Stimulated activated effector memory CD8-positive, alpha-beta T cell treated with anti-CD3 and anti-CD28 coated beads, Interleukin-12 subunit alpha, Interleukin-12 subunit beta, amount 100 ng/mL, for 72 hours (primary cell): Measurements from ENCODE around the gene ARPIN.

Source experiments
- ATAC-seq: fragments of 150-1000 bp; cut with Tn5 transposase; 2 replicates; pipeline ENCODE4 v1.10.0; 2021
- DNase-seq, 2 donors: peaks; one replicate each; pipeline ENCODE4 v3.0.0; 2021 to 2022; ENCODE audit warnings: low spot score in 2 of 2
- H3K27ac Mint-ChIP-seq: one replicate; pipeline ENCODE4 v1.8.0; 2022; ENCODE audit warnings: mild to moderate bottlenecking, mixed read lengths
- H3K36me3 Mint-ChIP-seq: one replicate; pipeline ENCODE4 v1.8.0; 2022; ENCODE audit warnings: mild to moderate bottlenecking, mixed read lengths
- H3K4me1 Mint-ChIP-seq: one replicate; pipeline ENCODE4 v1.8.0; 2022; ENCODE audit warnings: mixed read lengths
- H3K4me3 Mint-ChIP-seq: one replicate; pipeline ENCODE4 v1.8.0; 2022; ENCODE audit warnings: mild to moderate bottlenecking, mixed read lengths
- H3K9me3 Mint-ChIP-seq: one replicate; pipeline ENCODE4 v1.8.0; 2022; ENCODE audit warnings: mixed read lengths

Gene ARPIN

DNA sequence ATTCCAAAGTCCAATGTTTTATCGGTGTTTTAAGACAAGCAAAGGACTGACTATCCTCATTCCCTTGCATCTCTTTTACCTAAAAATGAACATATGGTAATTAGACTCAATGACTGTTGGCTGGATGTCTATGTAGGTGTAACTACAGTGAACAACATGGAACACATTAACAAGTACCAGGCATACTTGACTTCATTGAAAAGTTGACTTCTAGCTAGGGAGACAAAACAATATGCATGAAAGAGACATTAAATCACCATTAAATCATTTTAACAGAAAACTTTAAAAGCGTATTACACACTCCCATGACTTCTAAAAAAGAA, 63.8 kb downstream of the ARPIN start:
- peaks cover 7% of the 10 kb centered on the region for H3K4me1 Mint-ChIP-seq
- no peak for DNase-seq
- no peak for ATAC-seq
- H3K4me3 Mint-ChIP-seq = no peak overlapping the region
- peak overlapping the region; percentile 6 for H3K27ac Mint-ChIP-seq
- H3K9me3 Mint-ChIP-seq = no peaks in the 10 kb centered on the region
- H3K36me3 Mint-ChIP-seq = peaks cover 30% of the 10 kb centered on the region

DNA sequence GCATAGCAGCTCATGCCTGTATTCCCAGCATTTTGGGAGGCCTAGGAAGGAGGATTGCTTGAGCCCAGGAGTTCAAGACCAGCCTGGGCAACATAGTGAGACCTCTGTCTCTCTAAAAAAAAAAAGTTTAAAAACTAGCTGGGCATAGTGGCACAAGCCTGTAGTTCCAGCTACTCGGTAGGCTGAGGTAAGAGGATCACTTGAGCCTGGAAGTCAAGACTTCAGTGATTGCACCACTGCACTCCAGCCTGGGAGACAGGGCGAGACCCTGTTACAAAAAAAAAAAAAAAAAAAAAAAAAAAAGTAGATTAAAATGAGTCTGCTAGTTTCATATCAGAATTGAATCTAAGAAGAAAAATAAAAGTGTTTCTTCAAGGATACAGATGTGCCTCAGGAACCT, 65.7 kb downstream of the ARPIN start:
- Mint-ChIP-seq H3K27ac (no peak overlapping the region), H3K4me3 (no peak overlapping the region), H3K9me3 (no peaks in the 10 kb centered on the region), H3K4me1 (peaks cover 9% of the 10 kb centered on the region), H3K36me3 (peaks cover 31% of the 10 kb centered on the region)
- ATAC-seq (no peak), DNase-seq (peak in 1 of 2 donors; percentile 23)

DNA sequence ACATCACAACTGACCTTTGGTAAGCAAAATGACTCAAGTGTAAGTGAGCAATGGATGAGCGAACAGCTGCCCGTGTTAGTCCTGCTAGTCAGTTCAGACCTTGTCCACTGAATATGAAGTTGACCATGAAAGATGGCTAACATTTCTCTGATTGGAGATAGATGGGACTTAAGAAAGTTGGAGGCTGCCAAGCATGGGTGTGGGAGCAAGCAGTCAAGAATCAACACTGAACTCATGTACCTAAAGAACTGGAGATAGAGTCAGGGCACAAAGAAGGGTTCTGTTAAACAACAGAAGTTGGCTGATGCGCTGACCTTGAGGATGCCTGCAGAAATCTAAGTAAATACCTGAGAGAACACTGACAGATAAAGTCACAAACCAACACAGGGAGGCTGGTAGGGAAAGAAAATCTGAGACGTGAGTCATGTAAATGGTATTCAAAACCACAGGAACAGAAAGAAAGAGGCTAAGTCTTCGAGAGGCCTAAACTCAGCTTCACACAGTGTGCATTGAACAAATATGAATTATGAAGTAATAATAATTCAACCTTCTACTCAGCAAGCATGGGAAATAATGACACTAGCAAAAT, 67.4 kb downstream of the ARPIN start:
- H3K36me3 Mint-ChIP-seq = peaks cover 19% of the 10 kb centered on the region
- H3K27ac Mint-ChIP-seq = no peak overlapping the region
- DNase-seq (no peak), ATAC-seq (peak; percentile 43)
- no peaks in the 10 kb centered on the region for H3K9me3 Mint-ChIP-seq
- H3K4me3 Mint-ChIP-seq = no peak overlapping the region
- H3K4me1 Mint-ChIP-seq = peaks cover 14% of the 10 kb centered on the region
